Measurements from ENCODE around the gene RHBDD2. TPM values are rescaled to one million over a fixed set of nuclear protein-coding genes. Genes with fewer than 3 reads are reported as not detected.

The RHBDD2 gene
- total RNA-seq, 1 donor from 2014 or later, result 85.6 TPM

DNA sequence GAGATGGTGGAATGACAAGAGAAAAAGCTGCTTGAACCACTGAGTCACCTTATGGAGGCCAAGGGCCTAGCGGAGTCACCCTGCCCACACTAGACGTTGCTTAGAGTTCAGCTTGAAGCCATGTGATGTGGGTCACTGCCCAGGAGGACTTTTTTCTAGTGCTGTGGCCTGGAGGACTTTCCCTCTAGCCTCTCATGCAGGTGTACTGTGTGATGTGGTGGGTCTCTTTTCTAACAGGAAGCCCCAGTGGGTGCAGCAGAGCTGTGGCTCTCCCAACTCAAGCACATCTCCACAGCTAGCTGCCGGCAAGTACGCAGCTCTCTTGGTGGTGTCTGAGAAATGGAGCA, 49.7 kb downstream of the RHBDD2 start:
- H3K4me3 Mint-ChIP-seq (ENCODE audit: unreplicated experiment), result no peak overlapping the region
- H3K27ac Mint-ChIP-seq (ENCODE audit: unreplicated experiment), result no peak overlapping the region
- peaks cover 2% of the 10 kb centered on the region for H3K9me3 Mint-ChIP-seq (ENCODE audit: unreplicated experiment)
- TF ChIP-seq, protein P1, sequence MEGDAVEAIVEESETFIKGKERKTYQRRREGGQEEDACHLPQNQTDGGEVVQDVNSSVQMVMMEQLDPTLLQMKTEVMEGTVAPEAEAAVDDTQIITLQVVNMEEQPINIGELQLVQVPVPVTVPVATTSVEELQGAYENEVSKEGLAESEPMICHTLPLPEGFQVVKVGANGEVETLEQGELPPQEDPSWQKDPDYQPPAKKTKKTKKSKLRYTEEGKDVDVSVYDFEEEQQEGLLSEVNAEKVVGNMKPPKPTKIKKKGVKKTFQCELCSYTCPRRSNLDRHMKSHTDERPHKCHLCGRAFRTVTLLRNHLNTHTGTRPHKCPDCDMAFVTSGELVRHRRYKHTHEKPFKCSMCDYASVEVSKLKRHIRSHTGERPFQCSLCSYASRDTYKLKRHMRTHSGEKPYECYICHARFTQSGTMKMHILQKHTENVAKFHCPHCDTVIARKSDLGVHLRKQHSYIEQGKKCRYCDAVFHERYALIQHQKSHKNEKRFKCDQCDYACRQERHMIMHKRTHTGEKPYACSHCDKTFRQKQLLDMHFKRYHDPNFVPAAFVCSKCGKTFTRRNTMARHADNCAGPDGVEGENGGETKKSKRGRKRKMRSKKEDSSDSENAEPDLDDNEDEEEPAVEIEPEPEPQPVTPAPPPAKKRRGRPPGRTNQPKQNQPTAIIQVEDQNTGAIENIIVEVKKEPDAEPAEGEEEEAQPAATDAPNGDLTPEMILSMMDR (IDR thresholded peaks at IDR 0.05; ENCODE audit: partially characterized antibody, unreplicated experiment), result no peak
- H3K27me3 Mint-ChIP-seq (ENCODE audit: unreplicated experiment), result peaks cover 12% of the 10 kb centered on the region
- DNase-seq, result no peak
- H3K4me1 Mint-ChIP-seq (ENCODE audit: low read depth, unreplicated experiment), result peaks cover 8% of the 10 kb centered on the region
- no peaks in the 10 kb centered on the region for H3K36me3 Mint-ChIP-seq (ENCODE audit: unreplicated experiment)

DNA sequence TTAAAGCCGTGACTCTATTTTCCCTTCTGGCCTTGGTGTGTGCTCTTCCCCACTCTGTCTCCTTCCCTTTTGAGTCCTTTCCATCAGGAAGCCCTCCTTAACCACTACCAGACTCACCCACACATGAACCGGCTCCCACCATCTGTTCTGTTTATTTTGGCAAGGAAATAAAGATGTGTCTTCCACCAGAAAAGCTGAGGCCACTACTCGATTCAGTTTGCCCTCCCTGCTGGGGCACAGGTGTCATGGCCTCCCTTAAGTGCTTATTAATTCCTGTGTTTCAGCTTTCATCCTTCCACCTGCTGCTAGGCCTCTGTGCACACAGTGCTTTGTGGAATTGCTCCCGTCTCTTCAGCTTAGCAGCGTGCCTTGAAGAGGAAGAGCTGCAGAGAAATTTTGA, 52.8 kb downstream of the RHBDD2 start:
- TF ChIP-seq, protein P1 (IDR thresholded peaks at IDR 0.05; ENCODE audit: partially characterized antibody, unreplicated experiment), result no peak
- peak overlapping the region; percentile 94 for H3K27ac Mint-ChIP-seq (ENCODE audit: unreplicated experiment)
- DNase-seq, result peak; percentile 71
- peak overlapping the region; percentile 66 for H3K4me3 Mint-ChIP-seq (ENCODE audit: unreplicated experiment)
- H3K9me3 Mint-ChIP-seq (ENCODE audit: unreplicated experiment), result peaks cover 4% of the 10 kb centered on the region
- peaks cover 16% of the 10 kb centered on the region for H3K4me1 Mint-ChIP-seq (ENCODE audit: low read depth, unreplicated experiment)
- H3K27me3 Mint-ChIP-seq (ENCODE audit: unreplicated experiment), result peaks cover 14% of the 10 kb centered on the region
- H3K36me3 Mint-ChIP-seq (ENCODE audit: unreplicated experiment), result no peaks in the 10 kb centered on the region

DNA sequence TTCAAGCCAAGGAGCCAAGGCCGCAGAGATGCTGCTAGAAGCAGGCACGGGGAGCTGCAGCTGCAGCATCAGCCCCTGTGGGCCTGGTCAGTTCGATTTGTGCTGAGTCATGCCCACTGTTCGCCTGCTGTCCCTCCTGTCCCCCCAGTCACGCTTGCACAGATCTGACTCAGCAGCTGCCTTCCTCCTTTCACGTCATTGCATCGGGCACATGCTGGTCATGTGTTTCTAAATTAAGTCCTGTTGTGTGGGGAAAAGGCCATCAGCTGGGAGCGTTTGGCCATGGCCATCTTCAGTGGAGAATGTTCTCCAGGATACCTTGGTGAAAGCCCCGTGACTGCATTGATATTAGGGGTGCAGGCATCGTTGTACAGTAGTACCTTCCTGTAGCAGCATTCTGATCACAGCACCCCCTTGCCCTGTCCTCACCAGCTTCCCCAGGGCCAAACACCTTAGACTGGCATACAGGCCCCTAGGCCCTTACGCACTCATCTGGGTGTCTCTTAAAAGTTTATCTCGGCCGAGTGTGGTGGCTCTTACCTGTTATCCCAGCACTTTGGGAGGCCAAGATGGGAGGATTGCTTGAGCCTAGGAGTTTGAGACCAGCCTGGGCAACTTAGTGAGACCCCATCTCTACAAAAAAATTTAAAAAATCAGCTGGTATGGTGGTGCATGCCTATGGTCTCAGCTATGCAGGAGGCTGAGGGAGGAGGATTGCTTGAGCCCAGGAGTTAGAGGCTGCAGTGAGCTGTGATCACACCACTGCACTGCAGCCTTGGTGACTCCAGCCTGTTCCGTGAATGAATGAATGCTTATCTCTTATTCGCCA, 59.3 kb downstream of the RHBDD2 start:
- peak; percentile 65 for DNase-seq
- peak overlapping the region; percentile 88 for H3K27ac Mint-ChIP-seq (ENCODE audit: unreplicated experiment)

More for the DNA sequence above, 59.3 kb downstream of the RHBDD2 start:
- H3K27me3 Mint-ChIP-seq (ENCODE audit: unreplicated experiment), result peaks cover 8% of the 10 kb centered on the region
- peaks cover 7% of the 10 kb centered on the region for H3K9me3 Mint-ChIP-seq (ENCODE audit: unreplicated experiment)
- no peaks in the 10 kb centered on the region for H3K36me3 Mint-ChIP-seq (ENCODE audit: unreplicated experiment)
- TF ChIP-seq, protein P1 (IDR thresholded peaks at IDR 0.05; ENCODE audit: partially characterized antibody, unreplicated experiment), result no peak
- H3K4me3 Mint-ChIP-seq (ENCODE audit: unreplicated experiment), result peak overlapping the region; percentile 28
- peaks cover 17% of the 10 kb centered on the region for H3K4me1 Mint-ChIP-seq (ENCODE audit: low read depth, unreplicated experiment)

Small RNAs within 50 kb of the gene (microRNA-seq; reads per million reads assigned to microRNA genes)
- 3.0 reads per million, percentile 22 among the genes with 10 or more reads in this experiment for gene MIR4651 (ENCODE audit: unreplicated experiment)

Other genes starting within 250 kb of the RHBDD2 start
- gene HIP1, start 140.1 kb upstream of the RHBDD2 start, total RNA-seq (ENCODE audit: unreplicated experiment), result 65.5 TPM
- gene CCL26, start 106.8 kb upstream of the RHBDD2 start, total RNA-seq (ENCODE audit: unreplicated experiment), result not detected
- gene CCL24, start 65.2 kb upstream of the RHBDD2 start, total RNA-seq (ENCODE audit: unreplicated experiment), result not detected
- gene POR, start 36.1 kb downstream of the RHBDD2 start, total RNA-seq (ENCODE audit: unreplicated experiment), result 119 TPM
- gene TMEM120A, start 115.6 kb downstream of the RHBDD2 start, total RNA-seq (ENCODE audit: unreplicated experiment), result 26.4 TPM
- 41.8 TPM for gene STYXL1, start 169.0 kb downstream of the RHBDD2 start, total RNA-seq (ENCODE audit: unreplicated experiment)
- gene MDH2, start 169.1 kb downstream of the RHBDD2 start, total RNA-seq (ENCODE audit: unreplicated experiment), result 126 TPM

All from glutamatergic neuron (in vitro differentiated cells).